Right cardiac atrium (tissue), 5 donors: ENCODE data around the gene SPDYE3. TPM values are rescaled to one million over a fixed set of nuclear protein-coding genes. Genes with fewer than 3 reads are reported as not detected.
"Not testable (repeated sequence)": the region's sequence is repeated elsewhere in the genome, so short reads cannot be mapped to it uniquely, and the experiment has no call there.

Source experiments
- ATAC-seq, 2 donors: fragments of 200-7000 bp; cut with Tn5 transposase; one replicate each; pipeline versions ENCODE4 v1.8.0 to v1.9.1; 2020; ENCODE audit warnings: moderate library complexity in 2 of 2, mild to moderate bottlenecking in 1 of 2
- DNase-seq, 3 donors: peaks; one replicate each; pipeline ENCODE4 v3.0.0-alpha.2; 2020
- H3K27ac ChIP-seq: one replicate; pipeline ENCODE4 v1.5.1; 2013; ENCODE audit warnings: mild to moderate bottlenecking, low read length, control low read depth, moderate library complexity
- H3K27me3 ChIP-seq: one replicate; pipeline ENCODE4 v1.6.1; 2013; ENCODE audit not compliant: control insufficient read depth, insufficient read depth
- H3K4me1 ChIP-seq: one replicate; pipeline ENCODE4 v1.6.1; 2013; ENCODE audit warnings: low read length; ENCODE audit not compliant: control insufficient read depth, insufficient read depth
- H3K4me3 ChIP-seq: one replicate; pipeline ENCODE4 v1.5.1; 2013; ENCODE audit warnings: low read length, control low read depth
- H3K9me3 ChIP-seq: one replicate; pipeline ENCODE4 v1.6.1; 2013; ENCODE audit warnings: low read length; ENCODE audit not compliant: control insufficient read depth
- WGBS: extraction: QIAGEN DNeasy Blood & Tissue Kit; methylation state at CpG from one replicate; pipeline ENCODE4 v1.1.7; 2013; 5-methylcytosine and 5-hydroxymethylcytosine counted together
- intact Hi-C, 4 donors: fragments of 100-400 bp; cut with DNase I; formaldehyde crosslinking; loops; one replicate each; pipeline versions ENCODE4 v1.11.0 to v1.14.0; 2022 to 2023
- polyA plus RNA-seq: library from polyadenylated mRNA; stranded (reverse); fragments of 200-250 nt; gene quantifications from one replicate; pipeline ENCODE4 v1.2.3, GENCODE V29; 2013
- total RNA-seq, 4 donors: library from RNA; stranded (reverse); fragmentation: NEBNext Ultra II Directional; extraction: Animal tissue kit (Norgen Biotek cat#: 25700); gene quantifications; one replicate each; pipeline ENCODE4 v1.2.1, GENCODE V29; 2021
- donor health status: healthy with polysubstance abuse.
- donor health status: DM: no; HTN: yes; CAD: no.
- donor health status: DM: no; HTN: no; CAD: no.
- donor health status: DM: no; HTN: yes; CAD: no; lungs with severe emphysema.
- donor health status: DM: yes; HTN: yes; CAD: no.

The SPDYE3 gene
- total and polyA plus RNA-seq, 5 donors, result 0.20 TPM; not detected in 4

GRCh38 chr7:100292162-100292561 is 15.3 kb upstream of the SPDYE3 start:
- H3K27ac ChIP-seq, DNase-seq, H3K4me1 ChIP-seq, H3K4me3 ChIP-seq, H3K9me3 ChIP-seq, intact Hi-C loops, ATAC-seq, H3K27me3 ChIP-seq: not testable (repeated sequence)
- WGBS, result 93% methylated on average over 1 of the region's 1 CpG

DNA sequence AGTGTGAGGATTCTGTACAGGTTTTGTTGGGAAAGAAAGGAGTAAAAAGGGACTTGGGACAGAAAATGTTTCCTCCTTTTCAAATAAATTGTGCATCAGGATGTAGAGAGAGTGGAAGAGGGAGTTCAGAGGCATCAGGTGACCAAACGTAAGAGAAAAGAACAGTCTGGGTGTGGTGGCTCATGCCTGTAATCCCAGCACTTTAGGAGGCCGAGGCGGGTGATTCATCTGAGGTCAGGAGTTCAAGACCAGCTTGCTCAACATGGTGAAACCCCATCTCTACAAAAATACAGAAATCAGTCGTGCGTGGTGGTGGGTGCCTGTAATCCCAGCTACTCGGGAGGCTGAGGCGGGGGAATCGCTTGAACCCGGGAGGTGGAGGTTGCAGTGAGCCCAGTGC is 12.2 kb upstream of the SPDYE3 start:
- H3K27me3 ChIP-seq, H3K27ac ChIP-seq, ATAC-seq, H3K4me1 ChIP-seq, intact Hi-C loops, H3K4me3 ChIP-seq, H3K9me3 ChIP-seq, DNase-seq: not testable (repeated sequence)
- 89% methylated on average over 9 of the region's 9 CpGs for WGBS

DNA sequence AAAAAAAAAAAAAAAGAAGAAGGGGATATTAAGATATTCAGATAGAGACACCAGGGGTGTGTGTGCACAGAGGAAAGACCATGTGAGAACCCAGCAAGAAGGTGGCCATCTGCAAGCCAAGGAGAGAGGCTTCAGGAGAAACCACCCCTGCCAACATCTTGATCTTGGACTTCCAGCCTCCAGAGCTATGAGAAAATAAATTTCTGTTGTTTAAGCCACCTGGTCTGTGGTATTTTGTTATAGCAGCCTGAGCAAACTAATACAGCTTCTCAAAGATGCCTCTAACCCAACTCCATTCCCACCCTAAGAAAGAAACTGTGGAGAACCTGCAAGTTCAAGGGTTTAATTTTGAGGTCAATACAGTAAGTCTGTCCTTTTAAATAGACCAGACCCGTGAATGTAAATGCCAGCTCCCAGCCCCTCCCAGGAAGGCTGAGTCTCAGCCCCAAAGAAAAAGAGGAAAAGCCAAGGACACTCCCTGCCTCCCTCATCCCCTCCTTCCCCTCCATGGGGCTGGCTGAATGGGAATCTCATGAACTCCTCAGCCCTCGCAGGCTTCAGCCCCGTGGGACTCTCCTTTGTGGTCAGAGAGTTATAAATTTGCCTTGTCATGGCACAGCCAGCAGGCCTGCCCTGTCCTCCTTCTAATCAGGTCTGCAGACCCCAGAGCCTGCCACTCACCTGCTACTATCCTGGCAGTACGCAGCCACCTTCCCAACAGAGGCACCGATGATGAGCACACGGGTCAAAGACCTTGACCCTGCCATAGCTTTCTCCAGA is 9.5 kb upstream of the SPDYE3 start:
- DNase-seq, intact Hi-C loops, H3K4me1 ChIP-seq, H3K27ac ChIP-seq, H3K4me3 ChIP-seq, H3K27me3 ChIP-seq, H3K9me3 ChIP-seq: not testable (repeated sequence)
- ATAC-seq, result peak in 1 of 2 donors; percentile 67
- WGBS, result 60% methylated on average over 6 of the region's 6 CpGs

- WGBS, result 85% methylated on average over 7 of the region's 7 CpGs
- intact Hi-C loops, H3K27me3 ChIP-seq, DNase-seq, H3K4me3 ChIP-seq, ATAC-seq, H3K4me1 ChIP-seq, H3K27ac ChIP-seq, H3K9me3 ChIP-seq: not testable (repeated sequence)
These were observed 8.9 kb upstream of the SPDYE3 start for GRCh38 chr7:100298632-100298895.

DNA sequence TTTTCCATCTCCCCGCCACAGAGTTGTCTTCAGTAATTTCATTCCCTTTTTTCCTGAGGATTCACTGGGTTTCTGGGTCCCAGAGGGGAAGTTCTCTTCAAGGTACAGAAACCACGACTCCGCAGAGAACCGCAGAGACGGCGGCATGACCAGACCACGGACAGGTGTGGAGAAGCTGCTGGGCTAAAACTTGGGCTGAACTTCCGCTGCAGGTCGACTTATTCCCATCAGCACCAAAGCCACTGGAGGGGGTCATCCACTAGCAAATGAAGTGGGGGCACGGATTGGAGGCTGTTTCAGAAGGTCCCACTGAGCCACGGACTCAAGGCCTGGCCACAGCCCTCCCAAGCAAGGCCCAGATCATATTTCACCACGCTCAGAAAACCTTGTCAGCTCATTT is 3.0 kb upstream of the SPDYE3 start:
- H3K27ac ChIP-seq, H3K4me1 ChIP-seq, H3K4me3 ChIP-seq, ATAC-seq, H3K27me3 ChIP-seq, intact Hi-C loops, DNase-seq, H3K9me3 ChIP-seq: not testable (repeated sequence)
- 90% methylated on average over 11 of the region's 12 CpGs for WGBS

GRCh38 chr7:100318329-100318728 is 10.8 kb downstream of the SPDYE3 start:
- ATAC-seq, H3K4me3 ChIP-seq, intact Hi-C loops, DNase-seq, H3K4me1 ChIP-seq, H3K9me3 ChIP-seq, H3K27me3 ChIP-seq, H3K27ac ChIP-seq: not testable (repeated sequence)
- WGBS, result 88% methylated on average over 4 of the region's 5 CpGs

DNA sequence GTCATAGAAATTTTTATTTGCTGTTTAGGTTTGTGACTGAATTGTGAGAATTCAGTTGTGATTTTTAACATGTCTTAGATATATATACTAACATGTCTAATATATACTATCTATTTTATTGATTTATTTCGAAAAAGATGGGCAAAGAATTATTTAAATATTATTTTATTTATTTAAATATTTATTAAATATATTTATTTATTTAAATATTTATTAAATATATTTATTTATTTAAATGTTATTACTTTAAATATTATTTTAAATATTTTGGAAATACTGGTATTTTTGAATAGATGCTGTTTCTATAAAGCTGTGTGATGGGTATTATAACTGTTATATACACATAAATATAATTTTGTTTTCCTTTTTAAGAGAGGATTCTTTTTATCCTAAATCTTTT is 14.1 kb downstream of the SPDYE3 start:
- H3K27me3 ChIP-seq, H3K9me3 ChIP-seq, DNase-seq, H3K4me3 ChIP-seq, H3K27ac ChIP-seq, H3K4me1 ChIP-seq, ATAC-seq, intact Hi-C loops: not testable (repeated sequence)
- whole genome bisulfite sequencing, result 99% methylated on average over 1 of the region's 1 CpG

DNA sequence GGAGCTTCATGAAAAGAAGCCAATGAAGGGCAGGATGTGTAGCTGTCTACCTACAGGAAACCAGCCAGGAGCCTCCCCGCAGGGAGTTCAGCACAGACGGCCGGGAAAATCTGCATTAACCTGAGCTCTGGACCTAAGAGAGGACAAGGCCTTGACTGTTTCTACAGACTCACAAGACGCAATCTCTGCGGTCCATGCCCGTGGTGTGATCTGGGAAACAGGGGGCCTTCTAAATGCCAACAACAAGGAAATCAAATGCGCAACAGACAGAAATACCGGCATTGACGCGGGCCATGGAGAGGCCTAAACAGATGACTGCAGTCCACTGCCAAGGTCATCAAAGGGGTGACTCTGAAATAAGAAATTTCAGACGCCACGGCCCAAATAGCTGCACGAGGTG is 16.7 kb downstream of the SPDYE3 start:
- 92% methylated on average over 13 of the region's 13 CpGs for WGBS
- DNase-seq, ATAC-seq, intact Hi-C loops, H3K4me1 ChIP-seq, H3K9me3 ChIP-seq, H3K27me3 ChIP-seq, H3K27ac ChIP-seq, H3K4me3 ChIP-seq: not testable (repeated sequence)

DNA sequence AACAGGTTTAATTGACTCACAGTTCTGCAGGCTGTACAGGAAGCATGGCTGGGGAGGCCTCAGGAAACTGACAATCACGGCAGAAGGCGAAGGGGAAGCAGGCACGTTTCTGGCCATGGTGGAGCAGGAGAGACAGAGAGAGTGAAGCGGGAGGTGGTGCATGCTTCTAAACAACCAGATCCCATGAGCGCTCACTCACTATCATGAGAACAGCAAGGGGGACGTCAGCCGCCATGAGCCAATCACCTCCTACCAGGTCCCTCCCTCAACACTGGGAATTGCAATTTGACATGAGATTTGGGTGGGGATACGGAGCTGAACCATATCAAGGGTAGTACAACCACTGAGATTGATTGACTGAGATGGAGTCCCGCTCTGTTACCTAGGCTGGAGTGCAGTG is 18.2 kb downstream of the SPDYE3 start:
- whole genome bisulfite sequencing, result 88% methylated on average over 9 of the region's 9 CpGs
- intact Hi-C loops, H3K27ac ChIP-seq, H3K4me3 ChIP-seq, H3K9me3 ChIP-seq, H3K4me1 ChIP-seq, ATAC-seq, DNase-seq, H3K27me3 ChIP-seq: not testable (repeated sequence)

DNA sequence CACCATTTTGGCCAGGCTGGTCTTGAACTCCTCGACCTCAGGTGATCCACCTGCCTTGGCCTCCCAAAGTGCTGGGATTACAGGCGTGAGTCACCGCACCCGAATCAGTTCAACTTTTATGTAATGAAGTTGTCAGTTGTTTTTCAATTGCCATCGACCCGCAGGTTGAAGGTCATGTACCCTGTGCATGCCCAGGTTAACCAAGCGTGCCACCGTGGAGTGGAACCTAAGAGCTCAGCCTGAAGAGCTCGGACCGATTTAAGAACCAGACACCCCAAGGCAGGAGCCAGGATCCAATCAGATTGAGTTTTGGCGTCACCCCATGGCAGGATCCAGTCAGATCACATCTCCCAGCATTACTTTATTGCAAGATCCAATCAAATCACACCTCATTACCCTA is 19.4 kb downstream of the SPDYE3 start:
- ATAC-seq, H3K9me3 ChIP-seq, H3K4me3 ChIP-seq, DNase-seq, H3K27ac ChIP-seq, H3K27me3 ChIP-seq, intact Hi-C loops, H3K4me1 ChIP-seq: not testable (repeated sequence)
- 95% methylated on average over 10 of the region's 11 CpGs for WGBS

- H3K27me3 ChIP-seq, H3K4me1 ChIP-seq, intact Hi-C loops, H3K9me3 ChIP-seq: not testable (repeated sequence)
- peak; percentile 94 to 97 (median 96) for DNase-seq
- ATAC-seq, result peak; percentile 99 to 100
- Histone ChIP-seq H3K27ac (peak overlapping the region; percentile 91), H3K4me3 (peak overlapping the region; percentile 41)
- under 1% methylated on average over 81 of the region's 85 CpGs for WGBS
These were observed 28.3 kb downstream of the SPDYE3 start for GRCh38 chr7:100335566-100336466.
